SKM-1 (cell line): Measurements from ENCODE around the gene NSD1.

Experiments used
- DNase-seq: peaks from one replicate; lab custom pipeline; 2025; ENCODE audit not compliant: unreplicated experiment; lab: John Stamatoyannopoulos, UW

Gene NSD1

GRCh38 chr5:177133096-177133852, at the start of gene NSD1:
NSD1 (plus strand) TSS chr5:177133773; CDS start chr5:177135104, 1,331 bp downstream.
- DNase-seq: peak; percentile 56

GRCh38 chr5:177084175-177084574, 49.4 kb upstream of the NSD1 start:
- DNase-seq: no peak

- no peak for DNase-seq
Measured at GRCh38 chr5:177085985-177086653, 47.5 kb upstream of the NSD1 start.

GRCh38 chr5:177086654-177087397, 46.7 kb upstream of the NSD1 start, which contains the start of gene FGFR4:
FGFR4 (plus strand) TSS chr5:177086915; CDS start chr5:177089603, 2,688 bp downstream.
- DNase-seq: no peak

GRCh38 chr5:177087398-177088005, 46.1 kb upstream of the NSD1 start:
- DNase-seq: no peak

- DNase-seq: no peak
Measured at GRCh38 chr5:177089127-177089526, 44.4 kb upstream of the NSD1 start.

- no peak for DNase-seq
Measured at GRCh38 chr5:177089825-177090641, 43.5 kb upstream of the NSD1 start.

- no peak for DNase-seq
Measured at GRCh38 chr5:177090813-177091212, 42.8 kb upstream of the NSD1 start.

- no peak for DNase-seq
Measured at GRCh38 chr5:177091232-177091631, 42.3 kb upstream of the NSD1 start.

GRCh38 chr5:177092178-177093081, 41.1 kb upstream of the NSD1 start:
- DNase-seq: no peak

- DNase-seq: no peak
Measured at GRCh38 chr5:177093082-177093712, 40.4 kb upstream of the NSD1 start.

GRCh38 chr5:177093803-177094202, 39.8 kb upstream of the NSD1 start:
- DNase-seq: no peak

GRCh38 chr5:177094224-177095087, 39.1 kb upstream of the NSD1 start:
- DNase-seq: no peak

- DNase-seq: no peak
Measured at GRCh38 chr5:177095088-177095669, 38.4 kb upstream of the NSD1 start.

- DNase-seq: no peak
Measured at GRCh38 chr5:177096162-177097015, 37.2 kb upstream of the NSD1 start.
